CD14-positive monocyte (primary cell): ENCODE measurements around the gene PRKN. TPM values are rescaled to one million over a fixed set of nuclear protein-coding genes. Genes with fewer than 3 reads are reported as not detected.

Source experiments
- DNase-seq, 3 donors: peaks; one replicate each; pipeline ENCODE4 v3.0.0-alpha.2; 2011 to 2022
- H2AFZ ChIP-seq: 2 replicates; pipeline ENCODE4 v1.6.0; 2012; ENCODE audit warnings: mild to moderate bottlenecking, low read depth, low read length, inconsistent platforms; ENCODE audit not compliant: insufficient read depth, poor library complexity, severe bottlenecking
- H3K27ac ChIP-seq, 2 donors: 1 replicate in 1 of 2; 2 replicates in 1 of 2; pipeline ENCODE4 v1.5.1; 2012 to 2013; ENCODE audit warnings: low read length in 2 of 2, control low read depth in 1 of 2, inconsistent platforms in 1 of 2, low read depth in 1 of 2, mild to moderate bottlenecking in 1 of 2
- H3K27me3 ChIP-seq, 2 donors: one replicate each; pipeline versions ENCODE4 v1.6.0 to v1.6.1; 2011 to 2013; ENCODE audit warnings: low read length in 2 of 2; ENCODE audit not compliant: control insufficient read depth in 2 of 2, insufficient read depth in 2 of 2
- H3K36me3 ChIP-seq, 2 donors: replicated peaks in 1 of 2; 1 replicate in 1 of 2; 2 replicates in 1 of 2; pipeline versions ENCODE4 v1.5.1 to v1.6.1; 2012 to 2013; ENCODE audit warnings: low read length in 2 of 2, control low read depth in 1 of 2, inconsistent platforms in 1 of 2, mild to moderate bottlenecking in 1 of 2; ENCODE audit not compliant: insufficient read depth in 2 of 2, control insufficient read depth in 1 of 2
- H3K4me1 ChIP-seq, 2 donors: 1 replicate in 1 of 2; 2 replicates in 1 of 2; pipeline versions ENCODE4 v1.5.1 to v1.6.1; 2012 to 2013; ENCODE audit warnings: low read length in 2 of 2, control low read depth in 1 of 2, inconsistent platforms in 1 of 2, mild to moderate bottlenecking in 1 of 2, moderate library complexity in 1 of 2; ENCODE audit not compliant: insufficient read depth in 2 of 2, control insufficient read depth in 1 of 2
- H3K4me2 ChIP-seq: replicated peaks from 2 replicates; pipeline ENCODE3; 2012; ENCODE audit warnings: low read length, moderate library complexity, mild to moderate bottlenecking; ENCODE audit not compliant: poor library complexity, severe bottlenecking; ENCODE audit errors: extremely low read depth
- H3K4me3 ChIP-seq, 3 experiments: fragments of 200-600 bp in 1 of 3; sonication (generic) in 1 of 3; replicated peaks in 1 of 3; 1 replicate in 2 of 3; 2 replicates in 1 of 3; pipeline ENCODE4 v1.5.1; 2011 to 2013; ENCODE audit warnings: low read length in 3 of 3, mild to moderate bottlenecking in 3 of 3, control low read depth in 2 of 3, low read depth in 2 of 3, inconsistent platforms in 1 of 3, moderate library complexity in 1 of 3
- H3K79me2 ChIP-seq: 2 replicates; pipeline ENCODE4 v1.6.0; 2012; ENCODE audit warnings: mild to moderate bottlenecking, control low read depth, inconsistent platforms, low read length, moderate library complexity; ENCODE audit not compliant: insufficient read depth
- H3K9ac ChIP-seq: 2 replicates; pipeline ENCODE4 v1.6.0; 2017; ENCODE audit warnings: low read length, mild to moderate bottlenecking; ENCODE audit not compliant: insufficient read depth, poor library complexity, severe bottlenecking
- H3K9me3 ChIP-seq, 2 donors: replicated peaks in 1 of 2; 1 replicate in 1 of 2; 2 replicates in 1 of 2; pipeline versions ENCODE4 v1.5.1 to v1.6.1; 2012 to 2013; ENCODE audit warnings: low read length in 2 of 2, control low read depth in 1 of 2; ENCODE audit not compliant: control insufficient read depth in 1 of 2, insufficient read depth in 1 of 2
- H4K20me1 ChIP-seq: 2 replicates; pipeline ENCODE4 v1.6.0; 2012; ENCODE audit warnings: mild to moderate bottlenecking, low read length, control low read depth, moderate library complexity; ENCODE audit not compliant: insufficient read depth
- H3K27ac Mint-ChIP-seq, 7 donors: one replicate each; pipeline ENCODE4 v1.8.0; 2020; ENCODE audit warnings: mild to moderate bottlenecking in 7 of 7, mixed read lengths in 7 of 7, moderate library complexity in 6 of 7, inconsistent platforms in 2 of 7
- H3K27me3 Mint-ChIP-seq, 3 donors: one replicate each; pipeline ENCODE4 v1.8.0; 2021 to 2022; ENCODE audit warnings: low read depth in 3 of 3, mild to moderate bottlenecking in 3 of 3, mixed read lengths in 3 of 3, moderate library complexity in 3 of 3, inconsistent platforms in 1 of 3
- H3K36me3 Mint-ChIP-seq, 2 donors: one replicate each; pipeline ENCODE4 v1.8.0; 2020; ENCODE audit warnings: mixed read lengths in 2 of 2, inconsistent platforms in 1 of 2, mild to moderate bottlenecking in 1 of 2
- H3K4me1 Mint-ChIP-seq: one replicate; pipeline ENCODE4 v1.8.0; 2020; ENCODE audit warnings: mild to moderate bottlenecking, mixed read lengths
- H3K4me3 Mint-ChIP-seq, 2 donors: one replicate each; pipeline ENCODE4 v1.8.0; 2020; ENCODE audit warnings: mild to moderate bottlenecking in 2 of 2, mixed read lengths in 2 of 2, moderate library complexity in 1 of 2
- H3K9me3 Mint-ChIP-seq, 7 donors: one replicate each; pipeline ENCODE4 v1.8.0; 2020 to 2022; ENCODE audit warnings: mixed read lengths in 7 of 7, mild to moderate bottlenecking in 6 of 7, moderate library complexity in 6 of 7, inconsistent platforms in 2 of 7
- WGBS: methylation state at CpG from one replicate; pipeline ENCODE4 v1.1.5; 2013; ENCODE audit warnings: missing lambda C conversion rate; ENCODE audit not compliant: insufficient coverage; 5-methylcytosine and 5-hydroxymethylcytosine counted together
- intact Hi-C, 2 donors: fragments of 100-400 bp; cut with micrococcal nuclease; formaldehyde crosslinking; loops; one replicate each; pipeline versions ENCODE4 v1.15.0 to v1.15.1; 2023
- polyA plus RNA-seq, 3 donors: library from polyadenylated mRNA; depleted of rRNA in 1 of 3; unstranded in 2 of 3; stranded (reverse) in 1 of 3; fragments of 300-500 nt in 2 of 3; fragments of >200 nt in 1 of 3; fragmentation: Illumina TruSeq in 2 of 3; gene quantifications; 1 replicate in 2 of 3; 2 replicates in 1 of 3; pipeline ENCODE4 v1.2.3, GENCODE V29; 2012 to 2021
- TF ChIP-seq, protein P1 (sequence below): fragments of 200-600 bp; IDR thresholded peaks from one replicate; pipeline ENCODE4 v1.8.0; 2022; ENCODE audit warnings: antibody characterized with exemption, mild to moderate bottlenecking

PRKN gene
- polyA plus RNA-seq, 3 donors, result 0.19 to 0.21 TPM; not detected in 1

DNA sequence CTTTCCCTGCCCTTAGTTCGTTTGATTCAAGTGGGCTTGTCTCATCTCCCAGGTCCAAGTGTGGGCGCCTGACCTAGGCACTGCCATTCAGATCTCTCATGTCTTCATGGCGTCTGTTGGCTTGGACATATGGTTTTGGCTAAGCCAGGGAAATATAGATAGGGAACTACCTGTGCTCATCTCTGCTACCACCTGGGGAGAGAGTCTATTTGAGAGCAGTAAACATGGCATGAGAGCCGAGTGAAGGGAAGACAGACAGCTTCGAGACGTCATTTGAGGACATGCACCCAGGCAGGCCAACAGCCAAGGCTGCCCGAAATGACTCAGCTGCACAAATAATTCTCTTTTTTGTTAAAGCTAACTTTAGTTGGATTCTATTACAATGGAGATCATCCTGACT, 1083.0 kb downstream of the PRKN start:
- 86% methylated on average over 5 of the region's 7 CpGs for WGBS
- no peaks in the 10 kb centered on the region for H3K79me2 ChIP-seq
- intact Hi-C loops, result no loop called here
- H3K4me3 ChIP-seq, result no peak overlapping the region
- no peak overlapping the region for H3K4me2 ChIP-seq
- Mint-ChIP-seq H3K4me1 (no peaks in the 10 kb centered on the region), H3K9me3 (peaks cover 5 to 25% (median 14%) of the 10 kb centered on the region in 7 donors), H3K27me3 (no peaks in the 10 kb centered on the region), H3K4me3 (no peak overlapping the region), H3K36me3 (no peaks in the 10 kb centered on the region), H3K27ac (no peak overlapping the region)
- no peaks in the 10 kb centered on the region for H3K27me3 ChIP-seq
- H4K20me1 ChIP-seq, result no peaks in the 10 kb centered on the region
- H3K9me3 ChIP-seq, result peaks cover 27 to 28% of the 10 kb centered on the region in 2 donors
- DNase-seq, result no peak
- no peak overlapping the region for H2AFZ ChIP-seq
- H3K4me1 ChIP-seq, result no peaks in the 10 kb centered on the region
- H3K36me3 ChIP-seq, result no peaks in the 10 kb centered on the region
- no peak overlapping the region for H3K27ac ChIP-seq
- TF ChIP-seq, protein P1, sequence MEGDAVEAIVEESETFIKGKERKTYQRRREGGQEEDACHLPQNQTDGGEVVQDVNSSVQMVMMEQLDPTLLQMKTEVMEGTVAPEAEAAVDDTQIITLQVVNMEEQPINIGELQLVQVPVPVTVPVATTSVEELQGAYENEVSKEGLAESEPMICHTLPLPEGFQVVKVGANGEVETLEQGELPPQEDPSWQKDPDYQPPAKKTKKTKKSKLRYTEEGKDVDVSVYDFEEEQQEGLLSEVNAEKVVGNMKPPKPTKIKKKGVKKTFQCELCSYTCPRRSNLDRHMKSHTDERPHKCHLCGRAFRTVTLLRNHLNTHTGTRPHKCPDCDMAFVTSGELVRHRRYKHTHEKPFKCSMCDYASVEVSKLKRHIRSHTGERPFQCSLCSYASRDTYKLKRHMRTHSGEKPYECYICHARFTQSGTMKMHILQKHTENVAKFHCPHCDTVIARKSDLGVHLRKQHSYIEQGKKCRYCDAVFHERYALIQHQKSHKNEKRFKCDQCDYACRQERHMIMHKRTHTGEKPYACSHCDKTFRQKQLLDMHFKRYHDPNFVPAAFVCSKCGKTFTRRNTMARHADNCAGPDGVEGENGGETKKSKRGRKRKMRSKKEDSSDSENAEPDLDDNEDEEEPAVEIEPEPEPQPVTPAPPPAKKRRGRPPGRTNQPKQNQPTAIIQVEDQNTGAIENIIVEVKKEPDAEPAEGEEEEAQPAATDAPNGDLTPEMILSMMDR, result no peak
- H3K9ac ChIP-seq, result no peak overlapping the region

DNA sequence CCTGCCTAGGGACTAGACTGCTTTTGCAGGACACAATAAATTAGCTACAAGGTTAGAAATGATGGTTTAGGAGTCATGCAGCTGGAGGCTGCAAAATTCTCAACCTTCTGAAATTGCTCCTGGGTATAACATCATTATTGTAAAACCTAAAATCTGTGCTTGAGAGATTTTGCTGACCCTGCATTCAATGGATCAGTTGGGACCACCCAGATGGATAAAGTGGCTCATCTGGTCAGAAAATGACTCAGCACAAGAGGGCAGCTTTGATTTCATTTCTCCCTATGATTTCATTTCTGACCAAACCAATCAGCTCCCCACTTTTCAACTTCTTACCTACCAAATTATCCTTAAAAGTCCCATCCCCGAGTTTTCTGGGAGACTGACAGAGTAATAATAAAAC, 1086.4 kb downstream of the PRKN start:
- Histone ChIP-seq H3K27me3 (no peaks in the 10 kb centered on the region), H3K4me2 (no peak overlapping the region), H3K36me3 (no peaks in the 10 kb centered on the region), H3K9ac (no peak overlapping the region), H3K27ac (no peak overlapping the region), H3K79me2 (no peaks in the 10 kb centered on the region), H3K4me1 (no peaks in the 10 kb centered on the region), H2AFZ (no peak overlapping the region), H4K20me1 (no peaks in the 10 kb centered on the region), H3K9me3 (peaks cover 38 to 52% of the 10 kb centered on the region in 2 donors), H3K4me3 (no peak overlapping the region)
- DNase-seq, result no peak
- H3K27ac Mint-ChIP-seq, result no peak overlapping the region
- 100% methylated on average over 1 of the region's 1 CpG for WGBS
- H3K4me1 Mint-ChIP-seq, result no peaks in the 10 kb centered on the region
- H3K36me3 Mint-ChIP-seq, result no peaks in the 10 kb centered on the region
- intact Hi-C loops, result no loop called here
- TF ChIP-seq, protein P1, result no peak
- H3K9me3 Mint-ChIP-seq, result peaks cover 9 to 42% (median 26%) of the 10 kb centered on the region in 7 donors
- no peak overlapping the region for H3K4me3 Mint-ChIP-seq
- no peaks in the 10 kb centered on the region for H3K27me3 Mint-ChIP-seq
